ENCODE data around the gene MYEF2.

DNA sequence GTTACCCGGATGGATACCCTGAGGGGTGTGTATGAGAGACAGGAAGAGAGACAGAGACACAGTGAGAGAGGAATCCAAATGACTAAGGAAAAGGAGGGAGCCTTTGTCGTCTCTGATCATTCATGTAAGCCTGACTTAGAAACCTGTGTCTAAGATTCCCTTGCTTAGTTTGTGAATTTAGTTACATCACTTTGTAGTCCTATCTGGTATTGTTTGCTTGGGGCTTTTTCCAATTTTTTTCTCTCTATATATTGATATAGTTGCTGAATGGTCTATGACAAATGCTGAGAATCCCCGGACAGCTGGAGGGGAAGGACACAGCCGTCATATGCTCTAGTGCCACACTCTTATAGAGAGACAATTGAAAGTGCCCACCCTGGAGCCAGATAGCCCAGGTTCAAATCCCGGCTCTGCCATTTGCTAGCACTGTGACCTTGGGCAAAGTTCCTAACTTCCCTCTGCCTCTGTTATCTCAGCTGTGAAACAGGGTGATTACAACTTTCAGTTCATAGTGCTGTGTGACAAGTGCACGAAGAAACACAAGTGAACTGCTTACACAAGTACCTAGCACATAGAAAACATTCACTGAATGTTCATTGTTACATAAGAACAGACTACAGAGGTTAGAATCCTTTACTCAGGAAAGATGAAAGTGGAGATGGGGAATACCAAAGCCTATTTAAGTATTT, 51.3 kb downstream of the MYEF2 start:
- TF ChIP-seq, protein P1, sequence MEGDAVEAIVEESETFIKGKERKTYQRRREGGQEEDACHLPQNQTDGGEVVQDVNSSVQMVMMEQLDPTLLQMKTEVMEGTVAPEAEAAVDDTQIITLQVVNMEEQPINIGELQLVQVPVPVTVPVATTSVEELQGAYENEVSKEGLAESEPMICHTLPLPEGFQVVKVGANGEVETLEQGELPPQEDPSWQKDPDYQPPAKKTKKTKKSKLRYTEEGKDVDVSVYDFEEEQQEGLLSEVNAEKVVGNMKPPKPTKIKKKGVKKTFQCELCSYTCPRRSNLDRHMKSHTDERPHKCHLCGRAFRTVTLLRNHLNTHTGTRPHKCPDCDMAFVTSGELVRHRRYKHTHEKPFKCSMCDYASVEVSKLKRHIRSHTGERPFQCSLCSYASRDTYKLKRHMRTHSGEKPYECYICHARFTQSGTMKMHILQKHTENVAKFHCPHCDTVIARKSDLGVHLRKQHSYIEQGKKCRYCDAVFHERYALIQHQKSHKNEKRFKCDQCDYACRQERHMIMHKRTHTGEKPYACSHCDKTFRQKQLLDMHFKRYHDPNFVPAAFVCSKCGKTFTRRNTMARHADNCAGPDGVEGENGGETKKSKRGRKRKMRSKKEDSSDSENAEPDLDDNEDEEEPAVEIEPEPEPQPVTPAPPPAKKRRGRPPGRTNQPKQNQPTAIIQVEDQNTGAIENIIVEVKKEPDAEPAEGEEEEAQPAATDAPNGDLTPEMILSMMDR (IDR thresholded peaks at IDR 0.05) = no peak
- TF ChIP-seq POLR2A (IDR thresholded peaks at IDR 0.05) = no peak
